CD4-positive, alpha-beta T cell (primary cell): ENCODE results near the gene MAP6D1. TPM values are rescaled to one million over a fixed set of nuclear protein-coding genes. Genes with fewer than 3 reads are reported as not detected.

Source experiments
- ATAC-seq: fragments of 200-7000 bp; cut with Tn5 transposase; one replicate; pipeline ENCODE4 v1.10.0; 2022; ENCODE audit warnings: mild to moderate bottlenecking; ENCODE audit not compliant: poor library complexity
- CTCF ChIA-PET: fragments of 350-600 bp; sonication (Branson Sonifier 250); formaldehyde crosslinking; loops from one replicate; lab custom pipeline; 2021; ENCODE audit warnings: antibody characterized with exemption, inconsistent platforms; lab: Charles Lee
- POLR2A ChIA-PET: fragments of 350-600 bp; sonication (Branson Sonifier 250); formaldehyde crosslinking; loops from one replicate; lab custom pipeline; 2021; ENCODE audit warnings: antibody characterized with exemption, inconsistent platforms; lab: Charles Lee
- DNase-seq, 14 experiments: peaks; one replicate each; pipeline ENCODE4 v3.0.0-alpha.2; 2013 to 2020; ENCODE audit warnings: mixed read lengths in 2 of 14
- H3K27ac ChIP-seq, 2 donors: one replicate each; pipeline versions ENCODE4 v1.5.1 to v1.7.0; 2013; ENCODE audit warnings: low read length in 2 of 2, low read depth in 1 of 2, mild to moderate bottlenecking in 1 of 2
- H3K27me3 ChIP-seq, 2 experiments: 1 replicate in 1 of 2; 2 replicates in 1 of 2; pipeline versions ENCODE4 v1.6.1 to v1.7.0; 2013; ENCODE audit warnings: low read length in 2 of 2, control low read depth in 1 of 2, mild to moderate bottlenecking in 1 of 2, moderate library complexity in 1 of 2; ENCODE audit not compliant: insufficient read depth in 2 of 2, control insufficient read depth in 1 of 2
- H3K36me3 ChIP-seq: one replicate; pipeline ENCODE4 v1.6.1; 2013; ENCODE audit warnings: low read length, control low read depth; ENCODE audit not compliant: insufficient read depth
- H3K4me1 ChIP-seq: one replicate; pipeline ENCODE4 v1.6.1; 2013; ENCODE audit warnings: low read length, control low read depth; ENCODE audit not compliant: insufficient read depth
- H3K4me3 ChIP-seq: one replicate; pipeline ENCODE4 v1.5.1; 2013; ENCODE audit warnings: mild to moderate bottlenecking, low read length, moderate library complexity
- H3K9me3 ChIP-seq, 2 experiments: 1 replicate in 1 of 2; 2 replicates in 1 of 2; pipeline versions ENCODE4 v1.6.1 to v1.7.0; 2013; ENCODE audit warnings: low read length in 2 of 2, mild to moderate bottlenecking in 2 of 2, control low read depth in 1 of 2, moderate library complexity in 1 of 2; ENCODE audit not compliant: control insufficient read depth in 1 of 2, insufficient read depth in 1 of 2
- H3K27ac Mint-ChIP-seq: one replicate; pipeline ENCODE4 v1.8.0; 2020; ENCODE audit warnings: mixed read lengths
- H3K27me3 Mint-ChIP-seq: one replicate; pipeline ENCODE4 v1.8.0; 2021; ENCODE audit warnings: mixed read lengths
- H3K36me3 Mint-ChIP-seq: one replicate; pipeline ENCODE4 v1.8.0; 2021; ENCODE audit warnings: low read depth, mixed read lengths
- H3K4me1 Mint-ChIP-seq: one replicate; pipeline ENCODE4 v1.8.0; 2021; ENCODE audit warnings: low read depth, mixed read lengths
- H3K4me3 Mint-ChIP-seq: one replicate; pipeline ENCODE4 v1.8.0; 2020; ENCODE audit warnings: mild to moderate bottlenecking, mixed read lengths
- H3K9me3 Mint-ChIP-seq: one replicate; pipeline ENCODE4 v1.8.0; 2020; ENCODE audit warnings: mixed read lengths
- CTCF ChIP-seq: fragments of 200-600 bp; IDR thresholded peaks from one replicate; pipeline ENCODE4 v1.8.0; 2022; ENCODE audit warnings: antibody characterized with exemption, mild to moderate bottlenecking
- intact Hi-C, 2 experiments: fragments of 100-400 bp; cut with DNase I in 1 of 2; cut with micrococcal nuclease in 1 of 2; formaldehyde crosslinking; loops; one replicate each; pipeline versions ENCODE4 v1.15.1 to v1.9.0; 2023 to 2025; cut with DNase I, micrococcal nuclease
- total RNA-seq, 174 experiments: library from RNA in 2 of 174; stranded (reverse) in 2 of 174; gene quantifications; one replicate each; pipeline ENCODE4 v1.2.3 and lab custom pipeline; 2021 to 2026

Gene MAP6D1
- total RNA-seq, 2 experiments from 2014 or later = 1.1 to 1.6 TPM

- Histone ChIP-seq H3K27ac (peak overlapping the region; percentile 15 to 34), H3K4me3 (no peak overlapping the region), H3K27me3 (no peaks in the 10 kb centered on the region), H3K36me3 (peaks cover 25% of the 10 kb centered on the region), H3K9me3 (no peaks in the 10 kb centered on the region), H3K4me1 (peaks cover 12% of the 10 kb centered on the region)
- Mint-ChIP-seq H3K36me3 (peaks cover 47% of the 10 kb centered on the region), H3K4me3 (no peak overlapping the region), H3K4me1 (peaks cover 19% of the 10 kb centered on the region), H3K27me3 (no peaks in the 10 kb centered on the region), H3K27ac (peak overlapping the region; percentile 75), H3K9me3 (no peaks in the 10 kb centered on the region)
- ATAC-seq = no peak
- intact Hi-C loops = no loop called here
- TF ChIP-seq CTCF = no peak
- no peak for DNase-seq
- CTCF ChIA-PET = no interaction called here
- POLR2A ChIA-PET = interaction anchor here (2.2 to 2.3 kb wide), 2 partner anchors 12 to 70 kb away, joined by 9 to 12 read pairs; partner anchors contain the start of gene PARL
Observed at GRCh38 chr3:183814240-183814639, 11.1 kb downstream of the MAP6D1 start.

GRCh38 chr3:183812761-183813445, 12.5 kb downstream of the MAP6D1 start:
- intact Hi-C loops = no loop called here
- no peak for ATAC-seq

GRCh38 chr3:183811638-183812037, 13.7 kb downstream of the MAP6D1 start:
- H3K27me3 ChIP-seq = no peaks in the 10 kb centered on the region
- H3K36me3 ChIP-seq = peaks cover 49% of the 10 kb centered on the region
- Mint-ChIP-seq H3K27me3 (no peaks in the 10 kb centered on the region), H3K4me1 (peaks cover 19% of the 10 kb centered on the region), H3K36me3 (peaks cover 61% of the 10 kb centered on the region), H3K9me3 (no peaks in the 10 kb centered on the region), H3K27ac (no peak overlapping the region), H3K4me3 (no peak overlapping the region)
- H3K4me1 ChIP-seq = peaks cover 12% of the 10 kb centered on the region
- H3K9me3 ChIP-seq = no peaks in the 10 kb centered on the region
- H3K4me3 ChIP-seq = no peak overlapping the region
- intact Hi-C loops = no loop called here
- ATAC-seq (no peak), DNase-seq (no peak)
- CTCF ChIA-PET = no interaction called here
- POLR2A ChIA-PET = no interaction called here
- no peak for TF ChIP-seq CTCF
- H3K27ac ChIP-seq = no peak overlapping the region

More at GRCh38 chr3:183812761-183813445, 12.5 kb downstream of the MAP6D1 start:
- no peaks in the 10 kb centered on the region for H3K27me3 ChIP-seq
- no peak overlapping the region for H3K27ac ChIP-seq
- POLR2A ChIA-PET = no interaction called here
- peaks cover 19% of the 10 kb centered on the region for H3K4me1 Mint-ChIP-seq
- peaks cover 37% of the 10 kb centered on the region for H3K36me3 ChIP-seq
- H3K9me3 ChIP-seq = no peaks in the 10 kb centered on the region
- H3K4me1 ChIP-seq = peaks cover 12% of the 10 kb centered on the region
- H3K9me3 Mint-ChIP-seq = no peaks in the 10 kb centered on the region
- H3K27me3 Mint-ChIP-seq = no peaks in the 10 kb centered on the region
- H3K4me3 Mint-ChIP-seq = no peak overlapping the region
- H3K4me3 ChIP-seq = no peak overlapping the region
- CTCF ChIA-PET = interaction anchor here (0.6 kb wide), 1 partner anchor 17 kb away, joined by 5 read pairs; no protein-coding TSS in a partner anchor
- H3K36me3 Mint-ChIP-seq = peaks cover 53% of the 10 kb centered on the region
- no peak for TF ChIP-seq CTCF
- H3K27ac Mint-ChIP-seq = peak overlapping the region; percentile 30
- no peak for DNase-seq
